ENCODE measurements around the gene PDE7B.

The PDE7B gene

GRCh38 chr6:136069119-136069518 lies 217.6 kb downstream of the PDE7B start:
- DNase-seq (ENCODE audit: low read depth in 3 of 3) = no peak

GRCh38 chr6:136070815-136071214 lies 219.3 kb downstream of the PDE7B start:
- DNase-seq (ENCODE audit: low read depth in 3 of 3) = no peak

GRCh38 chr6:136072691-136073090 lies 221.2 kb downstream of the PDE7B start:
- no peak for DNase-seq (ENCODE audit: low read depth in 3 of 3)

- DNase-seq (ENCODE audit: low read depth in 3 of 3) = no peak
Measured at GRCh38 chr6:136073216-136073615, 221.7 kb downstream of the PDE7B start.

GRCh38 chr6:136076496-136076895 lies 225.0 kb downstream of the PDE7B start:
- no peak for DNase-seq (ENCODE audit: low read depth in 3 of 3)

GRCh38 chr6:136077834-136078576 lies 226.5 kb downstream of the PDE7B start:
- DNase-seq (ENCODE audit: low read depth in 3 of 3) = no peak

GRCh38 chr6:136079701-136080565 lies 228.4 kb downstream of the PDE7B start:
- no peak for DNase-seq (ENCODE audit: low read depth in 3 of 3)

GRCh38 chr6:136083540-136083939 lies 232.0 kb downstream of the PDE7B start:
- no peak for DNase-seq (ENCODE audit: low read depth in 3 of 3)

GRCh38 chr6:136084403-136084802 lies 232.9 kb downstream of the PDE7B start:
- no peak for DNase-seq (ENCODE audit: low read depth in 3 of 3)

GRCh38 chr6:136085370-136086115 lies 234.0 kb downstream of the PDE7B start:
- DNase-seq (ENCODE audit: low read depth in 3 of 3) = no peak

GRCh38 chr6:136086686-136087085 lies 235.2 kb downstream of the PDE7B start:
- no peak for DNase-seq (ENCODE audit: low read depth in 3 of 3)

GRCh38 chr6:136087986-136088385 lies 236.5 kb downstream of the PDE7B start:
- no peak for DNase-seq (ENCODE audit: low read depth in 3 of 3)

- DNase-seq (ENCODE audit: low read depth in 3 of 3) = no peak
Measured at GRCh38 chr6:136088693-136089092, 237.2 kb downstream of the PDE7B start.

GRCh38 chr6:136089876-136090275 lies 238.4 kb downstream of the PDE7B start:
- no peak for DNase-seq (ENCODE audit: low read depth in 3 of 3)

GRCh38 chr6:136090929-136091328 lies 239.4 kb downstream of the PDE7B start:
- no peak for DNase-seq (ENCODE audit: low read depth in 3 of 3)

- DNase-seq (ENCODE audit: low read depth in 3 of 3) = no peak
Measured at GRCh38 chr6:136092897-136093296, 241.4 kb downstream of the PDE7B start.

- DNase-seq (ENCODE audit: low read depth in 3 of 3) = no peak
Measured at GRCh38 chr6:136093835-136094234, 242.3 kb downstream of the PDE7B start.

- DNase-seq (ENCODE audit: low read depth in 3 of 3) = no peak
Measured at GRCh38 chr6:136094812-136095211, 243.3 kb downstream of the PDE7B start.

GRCh38 chr6:136095986-136096385 lies 244.5 kb downstream of the PDE7B start:
- DNase-seq (ENCODE audit: low read depth in 3 of 3) = no peak

- DNase-seq (ENCODE audit: low read depth in 3 of 3) = no peak
Measured at GRCh38 chr6:136102991-136103688, 251.6 kb downstream of the PDE7B start.

- DNase-seq (ENCODE audit: low read depth in 3 of 3) = no peak
Measured at GRCh38 chr6:136103763-136104311, 252.3 kb downstream of the PDE7B start.
